ENCODE results near the gene CCS. TPM values are rescaled to one million over a fixed set of nuclear protein-coding genes. Genes with fewer than 3 reads are reported as not detected.

CCS gene
- total RNA-seq, 1 donor from 2014 or later = 34.2 TPM

DNA sequence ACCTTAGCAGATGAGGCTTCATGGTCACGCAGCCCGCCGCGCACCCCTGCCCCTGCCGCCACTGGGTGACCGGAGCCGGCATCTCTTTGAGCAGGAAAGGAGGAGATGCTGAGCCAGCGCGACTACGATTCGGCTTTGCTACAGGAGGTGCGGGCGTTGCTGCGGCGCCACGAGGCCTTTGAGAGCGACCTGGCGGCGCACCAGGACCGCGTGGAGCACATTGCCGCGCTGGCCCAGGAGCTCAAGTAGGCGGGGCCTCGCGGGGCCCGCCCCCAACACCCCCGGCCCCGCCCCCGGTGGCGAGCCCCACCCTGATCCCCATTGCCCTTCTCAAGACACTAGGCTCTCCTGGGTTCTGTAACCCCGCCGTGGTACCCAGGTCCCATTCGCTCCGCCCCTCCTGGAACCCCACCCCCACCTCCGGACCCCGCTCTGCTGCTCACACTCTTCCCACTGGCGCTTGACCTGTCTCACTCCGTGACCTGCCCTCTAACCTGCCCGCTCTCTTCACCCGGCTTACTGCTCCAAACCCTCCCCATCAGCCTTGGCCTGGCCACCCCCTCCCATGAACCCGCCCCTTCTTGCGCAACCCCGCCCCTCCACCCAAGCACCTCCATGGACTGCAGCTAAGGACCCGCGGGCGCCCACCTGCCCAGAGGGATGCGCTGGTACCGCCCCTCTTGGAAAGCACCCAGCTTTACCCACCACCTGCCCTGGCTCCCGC, 33.7 kb upstream of the CCS start:
- TF ChIP-seq, protein P1, sequence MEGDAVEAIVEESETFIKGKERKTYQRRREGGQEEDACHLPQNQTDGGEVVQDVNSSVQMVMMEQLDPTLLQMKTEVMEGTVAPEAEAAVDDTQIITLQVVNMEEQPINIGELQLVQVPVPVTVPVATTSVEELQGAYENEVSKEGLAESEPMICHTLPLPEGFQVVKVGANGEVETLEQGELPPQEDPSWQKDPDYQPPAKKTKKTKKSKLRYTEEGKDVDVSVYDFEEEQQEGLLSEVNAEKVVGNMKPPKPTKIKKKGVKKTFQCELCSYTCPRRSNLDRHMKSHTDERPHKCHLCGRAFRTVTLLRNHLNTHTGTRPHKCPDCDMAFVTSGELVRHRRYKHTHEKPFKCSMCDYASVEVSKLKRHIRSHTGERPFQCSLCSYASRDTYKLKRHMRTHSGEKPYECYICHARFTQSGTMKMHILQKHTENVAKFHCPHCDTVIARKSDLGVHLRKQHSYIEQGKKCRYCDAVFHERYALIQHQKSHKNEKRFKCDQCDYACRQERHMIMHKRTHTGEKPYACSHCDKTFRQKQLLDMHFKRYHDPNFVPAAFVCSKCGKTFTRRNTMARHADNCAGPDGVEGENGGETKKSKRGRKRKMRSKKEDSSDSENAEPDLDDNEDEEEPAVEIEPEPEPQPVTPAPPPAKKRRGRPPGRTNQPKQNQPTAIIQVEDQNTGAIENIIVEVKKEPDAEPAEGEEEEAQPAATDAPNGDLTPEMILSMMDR (IDR thresholded peaks at IDR 0.05) = no peak
- Mint-ChIP-seq H3K4me3 (ENCODE audit: unreplicated experiment) (no peak overlapping the region), H3K27ac (ENCODE audit: unreplicated experiment) (no peak overlapping the region), H3K36me3 (ENCODE audit: low read depth) (no peaks in the 10 kb centered on the region), H3K4me1 (ENCODE audit: low read depth) (no peaks in the 10 kb centered on the region), H3K27me3 (ENCODE audit: low read depth) (no peaks in the 10 kb centered on the region), H3K9me3 (ENCODE audit: low read depth) (no peaks in the 10 kb centered on the region)
- no peak for DNase-seq (ENCODE audit: low spot score)

DNA sequence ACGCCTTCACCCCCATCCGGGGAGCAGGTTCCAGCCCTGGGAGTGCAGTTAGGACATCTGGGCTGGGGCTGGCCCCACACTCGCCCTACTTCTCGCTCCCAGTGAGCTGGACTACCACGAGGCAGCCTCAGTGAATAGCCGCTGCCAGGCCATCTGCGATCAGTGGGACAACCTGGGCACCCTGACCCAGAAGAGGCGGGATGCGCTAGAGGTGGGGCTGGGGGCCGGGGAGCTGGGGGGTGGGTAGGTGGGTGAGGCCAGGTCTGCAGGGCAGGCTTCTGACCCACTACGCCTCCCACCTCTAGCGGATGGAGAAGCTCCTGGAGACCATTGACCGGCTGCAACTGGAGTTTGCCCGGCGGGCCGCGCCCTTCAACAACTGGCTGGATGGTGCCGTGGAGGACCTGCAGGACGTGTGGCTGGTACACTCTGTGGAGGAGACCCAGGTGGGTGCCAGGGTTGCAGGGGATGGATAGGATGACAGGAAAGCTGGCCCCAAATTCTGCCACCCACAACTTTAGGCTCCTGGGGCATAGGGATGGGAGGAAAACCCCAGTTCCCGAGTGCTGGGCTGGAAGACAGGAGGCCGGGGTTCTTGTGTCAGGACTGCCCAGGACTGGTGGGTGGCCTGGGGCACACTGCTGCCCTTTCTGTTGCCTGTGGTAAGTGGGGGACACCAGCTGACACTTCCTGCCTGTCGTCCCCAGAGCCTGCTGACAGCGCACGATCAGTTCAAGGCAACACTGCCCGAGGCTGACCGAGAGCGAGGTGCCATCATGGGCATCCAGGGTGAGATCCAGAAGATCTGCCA, 32.9 kb upstream of the CCS start:
- no peaks in the 10 kb centered on the region for H3K27me3 Mint-ChIP-seq (ENCODE audit: low read depth)

DNA sequence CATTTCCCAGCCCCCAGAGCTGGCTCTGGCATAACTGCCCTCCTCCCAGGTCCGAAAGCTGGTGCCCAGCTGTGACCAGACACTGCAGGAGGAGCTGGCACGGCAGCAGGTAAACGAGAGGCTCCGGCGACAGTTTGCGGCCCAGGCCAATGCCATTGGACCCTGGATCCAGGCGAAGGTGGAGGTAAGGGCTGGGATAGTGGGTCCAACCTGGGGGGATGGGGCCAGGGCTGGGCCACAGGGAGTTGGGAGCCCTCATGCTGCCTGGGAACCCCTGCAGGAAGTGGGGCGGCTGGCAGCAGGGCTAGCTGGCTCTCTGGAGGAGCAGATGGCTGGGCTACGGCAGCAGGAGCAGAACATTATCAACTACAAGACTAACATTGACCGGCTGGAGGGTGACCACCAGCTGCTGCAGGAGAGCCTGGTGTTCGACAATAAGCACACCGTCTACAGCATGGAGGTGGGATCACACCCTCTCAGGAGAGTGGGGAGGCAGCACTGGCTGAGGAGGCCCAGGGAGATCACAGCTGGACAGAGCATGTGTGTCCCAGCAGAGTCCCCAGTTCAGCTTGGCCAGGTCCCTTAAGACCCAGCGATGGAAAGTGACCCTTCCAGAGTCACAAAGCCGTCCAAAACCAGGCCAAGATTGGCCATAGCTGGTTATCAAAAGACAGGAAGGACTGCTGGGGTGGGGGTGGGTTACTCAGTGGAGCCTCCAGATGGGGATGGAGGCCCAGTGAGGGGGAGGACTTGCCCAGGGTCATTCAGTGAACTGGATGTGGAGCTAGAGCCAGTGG, 31.6 kb upstream of the CCS start:
- Mint-ChIP-seq H3K36me3 (ENCODE audit: low read depth) (no peaks in the 10 kb centered on the region), H3K4me3 (ENCODE audit: unreplicated experiment) (no peak overlapping the region), H3K27ac (ENCODE audit: unreplicated experiment) (no peak overlapping the region), H3K27me3 (ENCODE audit: low read depth) (peaks cover 2% of the 10 kb centered on the region), H3K4me1 (ENCODE audit: low read depth) (no peaks in the 10 kb centered on the region), H3K9me3 (ENCODE audit: low read depth) (no peaks in the 10 kb centered on the region)
- TF ChIP-seq, protein P1 (IDR thresholded peaks at IDR 0.05) = no peak
- DNase-seq (ENCODE audit: low spot score) = no peak

More for the DNA sequence above, 32.9 kb upstream of the CCS start:
- DNase-seq (ENCODE audit: low spot score) = no peak
- Mint-ChIP-seq H3K36me3 (ENCODE audit: low read depth) (no peaks in the 10 kb centered on the region), H3K4me1 (ENCODE audit: low read depth) (no peaks in the 10 kb centered on the region), H3K27ac (ENCODE audit: unreplicated experiment) (no peak overlapping the region), H3K4me3 (ENCODE audit: unreplicated experiment) (no peak overlapping the region), H3K9me3 (ENCODE audit: low read depth) (no peaks in the 10 kb centered on the region)
- TF ChIP-seq, protein P1 (IDR thresholded peaks at IDR 0.05) = no peak

DNA sequence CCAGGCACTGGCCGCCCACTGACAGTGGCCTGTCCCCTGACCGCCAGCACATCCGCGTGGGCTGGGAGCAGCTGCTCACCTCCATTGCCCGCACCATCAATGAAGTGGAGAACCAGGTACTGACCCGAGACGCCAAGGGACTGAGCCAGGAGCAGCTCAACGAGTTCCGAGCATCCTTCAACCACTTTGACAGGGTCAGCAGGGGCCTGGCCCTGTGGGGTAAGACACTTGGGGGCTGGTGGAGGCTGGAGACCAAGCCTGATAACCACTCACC, 31.1 kb upstream of the CCS start:
- H3K4me1 Mint-ChIP-seq (ENCODE audit: low read depth) = no peaks in the 10 kb centered on the region
- H3K27me3 Mint-ChIP-seq (ENCODE audit: low read depth) = peaks cover 2% of the 10 kb centered on the region
- no peak overlapping the region for H3K4me3 Mint-ChIP-seq (ENCODE audit: unreplicated experiment)
- no peak for DNase-seq (ENCODE audit: low spot score)
- H3K36me3 Mint-ChIP-seq (ENCODE audit: low read depth) = no peaks in the 10 kb centered on the region
- H3K9me3 Mint-ChIP-seq (ENCODE audit: low read depth) = no peaks in the 10 kb centered on the region
- no peak overlapping the region for H3K27ac Mint-ChIP-seq (ENCODE audit: unreplicated experiment)
- TF ChIP-seq, protein P1 (IDR thresholded peaks at IDR 0.05) = no peak

DNA sequence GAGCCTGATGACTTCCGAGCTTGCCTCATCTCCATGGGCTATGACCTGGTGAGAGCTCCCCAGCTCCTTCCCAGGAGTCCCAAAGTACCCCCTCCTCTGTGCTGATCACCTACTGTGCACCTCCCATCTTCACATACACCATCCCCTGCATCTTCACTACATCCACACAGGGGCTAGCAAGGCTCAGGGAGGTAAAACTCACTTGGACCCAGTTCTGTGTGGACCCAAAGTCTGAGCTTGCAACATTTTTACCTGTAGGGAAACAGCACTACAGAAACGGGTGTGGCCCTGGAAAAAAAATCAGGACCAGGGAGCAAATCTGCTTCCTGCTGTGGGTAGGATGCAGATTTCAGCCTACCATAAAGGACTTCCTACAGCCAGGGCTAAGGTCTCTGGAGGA, 30.7 kb upstream of the CCS start:
- Mint-ChIP-seq H3K27me3 (ENCODE audit: low read depth) (peaks cover 2% of the 10 kb centered on the region), H3K9me3 (ENCODE audit: low read depth) (no peaks in the 10 kb centered on the region), H3K4me3 (ENCODE audit: unreplicated experiment) (no peak overlapping the region), H3K36me3 (ENCODE audit: low read depth) (no peaks in the 10 kb centered on the region), H3K27ac (ENCODE audit: unreplicated experiment) (no peak overlapping the region), H3K4me1 (ENCODE audit: low read depth) (no peaks in the 10 kb centered on the region)
- no peak for DNase-seq (ENCODE audit: low spot score)
- TF ChIP-seq, protein P1 (IDR thresholded peaks at IDR 0.05) = no peak
